Hypothalamus (tissue), 51 donors: ENCODE results near the gene CILP.
"Not testable (repeated sequence)": the region's sequence is repeated elsewhere in the genome, so short reads cannot be mapped to it uniquely, and the experiment has no call there.

Experiments
- DNase-seq, 51 donors: peaks; one replicate each; lab custom pipeline; 2025; lab: John Stamatoyannopoulos, UW

Gene CILP

GRCh38 chr15:65197337-65197645 is 14.0 kb downstream of the CILP start:
- no peak for DNase-seq

GRCh38 chr15:65196637-65197336 is 14.5 kb downstream of the CILP start:
- no peak for DNase-seq

- DNase-seq: no peak
These were observed 15.7 kb downstream of the CILP start for GRCh38 chr15:65195548-65195923.

GRCh38 chr15:65194826-65195547 is 16.3 kb downstream of the CILP start:
- peak in 2 of 51 donors; percentile 2 to 31 for DNase-seq

DNA sequence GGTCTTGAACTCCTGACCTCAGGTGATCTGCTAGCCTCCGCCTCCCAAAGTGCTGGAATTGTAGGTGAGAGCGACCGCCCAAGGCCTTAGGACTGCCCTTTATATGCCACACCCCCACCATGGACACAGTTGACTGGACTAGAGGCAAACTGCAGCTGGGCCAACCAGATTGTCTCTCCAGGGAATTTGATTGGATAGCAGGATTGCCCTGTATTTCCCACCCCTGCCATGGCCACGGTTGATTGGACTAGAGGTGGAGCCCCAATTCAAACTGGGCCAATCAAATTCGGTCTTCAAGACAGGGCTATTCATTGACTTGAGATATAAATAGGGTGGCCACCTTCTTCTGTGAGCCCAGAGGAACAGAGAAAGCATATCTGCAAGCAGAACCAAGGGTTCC is 19.3 kb downstream of the CILP start:
- no peak for DNase-seq

GRCh38 chr15:65189102-65189740 is 22.1 kb downstream of the CILP start:
- DNase-seq: peak in 10 of 51 donors; percentile 3 to 45 (median 18)

DNA sequence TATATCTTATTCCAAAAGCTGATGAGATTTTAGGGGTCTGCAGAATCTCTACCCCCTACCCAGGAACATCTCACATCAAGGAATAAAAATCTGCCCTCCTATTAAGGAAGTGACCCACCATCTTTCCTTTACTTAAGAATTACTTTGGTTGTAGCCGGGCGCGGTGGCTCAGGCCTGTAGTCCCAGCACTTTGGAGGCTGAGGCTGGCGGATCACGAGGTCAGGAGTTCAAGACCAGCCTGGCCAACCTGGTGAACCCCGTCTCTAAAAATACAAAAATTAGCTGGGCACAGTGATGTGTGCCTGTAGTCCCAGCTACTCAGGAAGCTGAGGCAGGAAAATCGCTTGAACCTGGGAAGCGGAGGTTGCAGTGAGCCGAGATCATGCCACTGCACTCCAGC is 22.8 kb downstream of the CILP start:
- not testable (repeated sequence) for DNase-seq

- peak; percentile 56 to 95 (median 84) for DNase-seq
These were observed 26.2 kb downstream of the CILP start, which contains the start of gene CLPX for GRCh38 chr15:65184868-65185717. CLPX (minus strand) TSS chr15:65185342; CDS start chr15:65185153, 189 bp downstream.

DNA sequence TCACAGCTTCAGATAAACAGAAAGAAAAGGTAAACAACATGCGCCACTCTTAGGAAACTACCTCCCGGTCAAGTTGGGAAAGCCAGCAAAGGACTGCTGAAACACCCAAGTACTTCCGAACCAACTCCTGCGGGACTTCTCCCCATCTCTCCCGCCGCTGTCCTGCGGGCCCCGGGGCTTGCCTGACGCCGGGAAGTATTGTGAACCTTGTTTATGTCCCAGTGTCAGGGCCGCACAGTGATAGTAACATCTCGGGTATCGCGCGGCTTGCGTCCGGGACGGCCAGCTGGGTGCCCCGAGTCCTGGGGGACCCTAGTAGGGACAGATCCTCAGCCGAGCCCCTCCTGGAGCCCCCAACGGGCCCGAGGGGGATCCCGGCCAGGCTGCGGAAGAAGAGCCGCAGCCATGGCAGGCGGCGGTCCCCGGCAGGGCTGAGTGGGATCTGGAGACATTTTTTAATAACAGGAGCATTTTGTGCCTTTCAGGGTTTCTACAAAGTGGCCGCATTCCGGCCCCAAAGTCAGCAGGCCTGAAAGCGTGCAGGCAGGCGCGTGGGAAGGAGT is 26.9 kb downstream of the CILP start:
- peak in 33 of 51 donors; percentile 9 to 72 (median 41) for DNase-seq

DNA sequence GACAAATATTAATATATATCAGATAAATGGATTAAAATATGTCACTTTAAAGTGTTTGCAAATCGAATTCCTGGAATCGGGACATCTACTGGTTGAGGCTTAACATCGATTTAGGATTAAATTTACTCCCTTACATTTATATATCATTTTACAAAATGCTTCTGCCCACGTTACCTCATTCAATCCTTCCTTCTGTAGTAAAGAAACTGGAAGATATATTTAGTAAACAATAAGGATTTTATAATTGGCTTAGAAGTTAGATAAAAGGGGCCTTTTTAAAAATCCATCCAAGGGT is 27.5 kb downstream of the CILP start:
- no peak for DNase-seq

DNA sequence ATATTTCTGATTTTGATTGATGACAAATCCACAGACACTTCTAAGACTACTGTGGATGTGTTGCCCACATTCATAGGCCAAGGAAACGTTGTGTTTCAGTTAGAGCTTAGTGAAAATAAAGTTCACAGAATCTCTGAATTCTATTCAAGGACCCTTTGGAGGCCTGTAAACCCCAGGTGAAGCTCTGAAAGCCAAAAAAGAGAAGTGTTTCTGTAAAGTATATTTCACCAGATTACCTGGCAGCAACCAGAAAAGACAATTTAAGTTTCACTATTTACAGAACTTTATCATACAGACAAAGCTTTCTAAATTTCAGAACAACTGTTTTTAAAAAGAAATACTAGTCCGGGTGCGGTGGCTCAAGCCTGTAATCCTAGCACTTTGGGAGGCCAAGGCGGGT is 28.7 kb downstream of the CILP start:
- DNase-seq: no peak

- not testable (repeated sequence) for DNase-seq
These were observed 29.5 kb downstream of the CILP start for GRCh38 chr15:65181582-65182353.

DNA sequence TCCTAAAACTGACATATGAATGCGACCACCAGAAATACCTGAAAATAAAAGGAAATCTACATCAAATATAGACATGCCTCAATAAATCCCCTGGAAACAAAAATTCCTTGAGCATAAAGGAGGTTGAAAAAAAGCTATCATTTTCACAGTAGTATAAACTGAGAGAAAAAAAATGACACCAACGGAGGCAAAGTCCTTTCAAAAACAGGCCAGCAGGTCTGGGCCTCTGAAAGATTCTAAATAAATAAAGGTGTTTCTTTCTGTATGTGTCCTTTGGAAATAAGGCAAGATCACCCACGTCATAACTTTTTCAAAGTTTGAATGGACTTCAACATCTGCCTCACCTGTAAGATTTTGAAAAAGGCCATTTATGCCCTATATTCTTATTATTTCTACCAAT is 31.1 kb downstream of the CILP start:
- DNase-seq: no peak

DNA sequence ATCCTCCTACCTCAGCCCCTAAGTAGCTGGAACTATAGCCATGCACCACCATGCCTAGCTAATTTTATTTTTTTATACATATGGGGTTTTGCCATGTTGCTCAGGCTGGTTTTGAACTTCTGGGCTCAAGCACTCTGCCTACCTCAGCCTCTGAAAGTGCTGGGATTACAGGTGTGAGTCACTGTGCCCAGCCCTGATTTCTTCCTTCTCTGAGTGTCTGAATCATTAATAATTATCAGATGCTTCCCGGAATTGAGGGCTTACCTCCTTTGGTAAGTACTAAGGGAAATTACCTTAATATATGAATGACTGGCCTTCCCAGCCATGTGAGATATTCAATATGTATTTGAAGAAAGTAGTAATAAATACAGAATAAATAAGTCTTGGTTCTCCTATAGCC is 33.4 kb downstream of the CILP start:
- no peak for DNase-seq

DNA sequence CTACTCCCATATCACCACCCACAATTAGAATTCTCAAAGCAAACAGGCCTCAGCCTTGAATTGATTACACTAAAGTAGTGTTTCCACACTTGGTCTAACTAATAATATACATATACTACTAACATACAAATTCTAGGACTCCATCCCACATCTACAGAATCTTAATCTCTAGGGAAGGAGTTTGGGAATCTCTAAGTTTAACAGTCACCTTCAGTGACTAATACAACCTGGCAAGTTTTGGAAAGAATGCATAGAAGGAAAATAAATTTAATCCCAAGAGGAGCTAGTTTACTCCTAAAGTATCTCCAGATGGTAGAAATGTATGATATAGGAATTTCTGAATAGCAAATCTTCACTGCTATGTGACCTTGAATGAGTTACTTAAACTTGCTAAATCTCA is 35.2 kb downstream of the CILP start:
- DNase-seq: no peak

DNA sequence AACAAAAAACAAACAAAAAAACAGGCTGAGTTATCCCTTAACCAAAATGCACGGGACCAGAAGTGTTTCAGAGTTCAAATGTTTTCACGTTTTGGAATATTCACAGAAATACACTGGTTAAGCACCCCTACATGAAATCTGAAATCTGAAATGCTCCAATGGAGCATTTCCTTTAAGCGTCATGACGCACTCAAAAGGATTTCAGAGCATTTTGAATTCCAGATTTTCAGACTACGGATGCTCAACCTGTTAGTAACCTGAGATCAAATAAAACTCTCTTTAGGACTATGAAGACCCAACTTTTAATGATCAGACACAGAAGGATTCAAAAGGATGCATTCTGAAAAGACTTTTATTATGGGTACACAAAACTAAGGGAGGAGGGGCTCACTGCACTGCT is 35.8 kb downstream of the CILP start:
- DNase-seq: no peak

DNA sequence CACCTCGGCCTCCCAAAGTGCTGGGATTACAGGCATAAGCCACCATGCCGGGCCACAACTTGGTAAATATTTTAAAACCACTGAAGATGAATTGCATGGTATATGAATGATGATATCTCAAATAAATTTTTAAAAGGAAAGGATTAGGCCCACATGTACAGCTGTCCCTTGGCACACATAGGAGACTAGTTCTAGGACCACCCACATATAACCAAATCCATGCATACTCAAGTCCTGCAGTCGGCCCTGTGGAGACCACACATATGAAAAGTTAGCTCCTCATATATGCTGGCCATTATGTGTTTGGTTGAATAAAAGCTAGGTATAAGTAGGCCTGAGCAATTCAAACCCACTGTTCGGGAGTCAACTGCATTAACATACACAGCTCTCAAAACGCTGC is 36.8 kb downstream of the CILP start:
- DNase-seq: no peak

GRCh38 chr15:65172531-65172930 is 38.7 kb downstream of the CILP start:
- no peak for DNase-seq

GRCh38 chr15:65171428-65171827 is 39.8 kb downstream of the CILP start:
- DNase-seq: no peak

DNA sequence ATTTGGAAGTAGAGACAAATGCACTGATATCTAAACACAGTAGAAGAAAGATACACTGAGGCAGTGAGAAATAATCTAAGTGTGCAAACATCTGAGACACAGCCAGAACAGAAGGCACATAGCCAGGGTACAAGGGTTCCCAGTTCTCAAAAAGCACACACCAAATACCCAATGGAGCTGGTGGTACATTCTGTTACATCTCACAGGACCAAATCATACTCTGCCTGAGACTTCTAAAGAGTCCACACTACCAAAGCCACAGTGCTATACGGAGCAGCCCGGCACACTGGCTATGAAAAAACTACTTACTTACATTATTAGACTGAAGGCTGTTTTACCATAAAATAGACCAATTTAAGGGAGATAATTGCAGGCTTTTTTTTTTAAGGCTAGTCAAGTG is 45.4 kb downstream of the CILP start:
- peak in 1 of 51 donors; percentile 6 for DNase-seq
